Upper lobe of left lung (tissue), 6 donors: ENCODE measurements around the gene JAZF1. TPM values are rescaled to one million over a fixed set of nuclear protein-coding genes. Genes with fewer than 3 reads are reported as not detected.

Experiments
- ATAC-seq, 2 donors: fragments of 200-7000 bp; cut with Tn5 transposase; one replicate each; pipeline ENCODE4 v1.9.1; 2022; ENCODE audit warnings: mild to moderate bottlenecking in 2 of 2, moderate library complexity in 2 of 2; ENCODE audit not compliant: low FRiP score in 2 of 2
- DNase-seq, 2 donors: peaks; one replicate each; pipeline ENCODE4 v3.0.0-alpha.2; 2019 to 2020
- H3K27ac ChIP-seq, 4 donors: fragments of 200-600 bp; sonication (generic); one replicate each; pipeline ENCODE4 v1.5.1; 2016 to 2019
- H3K27me3 ChIP-seq, 4 donors: fragments of 200-600 bp; sonication (generic); one replicate each; pipeline ENCODE4 v1.5.1; 2017 to 2019
- H3K36me3 ChIP-seq, 4 donors: fragments of 200-600 bp; sonication (generic); one replicate each; pipeline ENCODE4 v1.5.1; 2016 to 2019
- H3K4me1 ChIP-seq, 4 donors: fragments of 200-600 bp; sonication (generic); one replicate each; pipeline ENCODE4 v1.5.1; 2018 to 2019
- H3K4me3 ChIP-seq, 4 donors: fragments of 200-600 bp; sonication (generic); one replicate each; pipeline ENCODE4 v1.5.1; 2017 to 2019; ENCODE audit warnings: mild to moderate bottlenecking in 2 of 4, moderate library complexity in 1 of 4
- H3K9me3 ChIP-seq, 4 donors: fragments of 200-600 bp; sonication (generic); one replicate each; pipeline ENCODE4 v1.5.1; 2018 to 2019
- EP300 ChIP-seq, 4 donors: sonication (generic); formaldehyde crosslinking; IDR thresholded peaks; one replicate each; pipeline ENCODE4 v1.5.1; 2017; ENCODE audit warnings: antibody characterized with exemption in 4 of 4, control low read depth in 2 of 4
- POLR2A ChIP-seq, 4 donors: fragments of 450-650 bp; IDR thresholded peaks; one replicate each; pipeline ENCODE4 v1.5.1; 2016 to 2017; ENCODE audit warnings: antibody characterized with exemption in 4 of 4, mild to moderate bottlenecking in 2 of 4
- POLR2AphosphoS5 ChIP-seq, 2 donors: sonication (generic); formaldehyde crosslinking; IDR thresholded peaks; one replicate each; pipeline ENCODE4 v1.5.1; 2017; ENCODE audit warnings: antibody characterized with exemption in 2 of 2
- WGBS, 2 donors: methylation state at CpG; one replicate each; pipeline ENCODE4 v1.1.5; 2017 to 2018; 5-methylcytosine and 5-hydroxymethylcytosine counted together
- total RNA-seq, 6 donors: library from RNA; depleted of rRNA in 4 of 6; stranded (reverse); fragments of >200 nt in 4 of 6; gene quantifications; one replicate each; pipeline versions ENCODE4 v1.1.0 to v1.2.1, GENCODE V29; 2016 to 2021
- TF ChIP-seq, protein P1 (sequence below), 6 experiments: fragments of 450-650 bp in 4 of 6; fragments of 200-600 bp in 2 of 6; sonication (generic) in 2 of 6; IDR thresholded peaks; one replicate each; pipeline ENCODE4 v1.5.1; 2016 to 2019; ENCODE audit warnings: antibody characterized with exemption in 6 of 6
- donor health status: DM: no; HTN: no; CAD: no; lungs with moderate emphysema.
- donor health status: DM: no; HTN: yes; CAD: no; lungs with severe emphysema.

The JAZF1 gene
- total RNA-seq, 6 donors from 2014 or later = 4.2 to 19.4 (median 12.4) TPM

GRCh38 chr7:28069807-28070206 lies 110.8 kb downstream of the JAZF1 start:
- Histone ChIP-seq H3K36me3 (no peaks in the 10 kb centered on the region), H3K4me1 (peaks cover 2 to 9% (median 4%) of the 10 kb centered on the region in 4 donors), H3K4me3 (no peak overlapping the region), H3K9me3 (no peaks in the 10 kb centered on the region), H3K27ac (peak overlapping the region in 1 of 4 donors; percentile 34), H3K27me3 (no peaks in the 10 kb centered on the region)
- peak in 1 of 2 donors; percentile 48 for DNase-seq
- ATAC-seq = peak; percentile 71 to 74
- 58 to 68% methylated on average over 9 to 10 of the region's 10 CpGs for WGBS, 2 donors
- TF ChIP-seq EP300 (IDR thresholded peaks at IDR 0.05) (no peak), POLR2A (IDR thresholded peaks at IDR 0.05) (no peak), POLR2AphosphoS5 (IDR thresholded peaks at IDR 0.05) (no peak)
- TF ChIP-seq, protein P1, sequence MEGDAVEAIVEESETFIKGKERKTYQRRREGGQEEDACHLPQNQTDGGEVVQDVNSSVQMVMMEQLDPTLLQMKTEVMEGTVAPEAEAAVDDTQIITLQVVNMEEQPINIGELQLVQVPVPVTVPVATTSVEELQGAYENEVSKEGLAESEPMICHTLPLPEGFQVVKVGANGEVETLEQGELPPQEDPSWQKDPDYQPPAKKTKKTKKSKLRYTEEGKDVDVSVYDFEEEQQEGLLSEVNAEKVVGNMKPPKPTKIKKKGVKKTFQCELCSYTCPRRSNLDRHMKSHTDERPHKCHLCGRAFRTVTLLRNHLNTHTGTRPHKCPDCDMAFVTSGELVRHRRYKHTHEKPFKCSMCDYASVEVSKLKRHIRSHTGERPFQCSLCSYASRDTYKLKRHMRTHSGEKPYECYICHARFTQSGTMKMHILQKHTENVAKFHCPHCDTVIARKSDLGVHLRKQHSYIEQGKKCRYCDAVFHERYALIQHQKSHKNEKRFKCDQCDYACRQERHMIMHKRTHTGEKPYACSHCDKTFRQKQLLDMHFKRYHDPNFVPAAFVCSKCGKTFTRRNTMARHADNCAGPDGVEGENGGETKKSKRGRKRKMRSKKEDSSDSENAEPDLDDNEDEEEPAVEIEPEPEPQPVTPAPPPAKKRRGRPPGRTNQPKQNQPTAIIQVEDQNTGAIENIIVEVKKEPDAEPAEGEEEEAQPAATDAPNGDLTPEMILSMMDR (IDR thresholded peaks at IDR 0.05) = no peak

DNA sequence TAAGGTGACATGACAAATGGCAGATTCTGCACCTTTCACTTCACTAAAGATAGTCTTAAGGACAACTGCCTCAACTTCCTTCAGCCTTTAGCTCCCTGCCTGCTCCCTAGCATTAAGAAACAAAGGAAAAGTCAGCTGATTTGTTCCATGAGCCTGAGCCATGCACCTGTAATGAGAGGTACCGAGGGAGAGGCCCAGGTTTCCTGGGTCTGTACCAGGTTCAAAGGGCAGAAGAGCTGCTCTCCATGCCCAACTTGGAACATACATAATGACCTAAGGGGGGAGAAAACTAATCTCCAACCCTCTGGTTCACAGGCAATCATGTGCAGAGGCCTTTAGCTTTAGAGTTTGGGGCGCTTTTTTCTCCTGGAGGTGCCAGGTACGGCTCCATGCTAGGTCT lies 111.2 kb downstream of the JAZF1 start:
- 98 to 100% methylated on average over 1 to 3 of the region's 3 CpGs for WGBS, 2 donors
- TF ChIP-seq EP300 (IDR thresholded peaks at IDR 0.05) = no peak
- TF ChIP-seq POLR2A (IDR thresholded peaks at IDR 0.05) = no peak
- no peak for TF ChIP-seq POLR2AphosphoS5 (IDR thresholded peaks at IDR 0.05)
- TF ChIP-seq, protein P1 (IDR thresholded peaks at IDR 0.05) = no peak

GRCh38 chr7:28068811-28069216 lies 111.8 kb downstream of the JAZF1 start:
- Histone ChIP-seq H3K4me1 (peaks cover 10 to 17% (median 12%) of the 10 kb centered on the region in 4 donors), H3K27ac (no peak overlapping the region), H3K9me3 (no peaks in the 10 kb centered on the region), H3K27me3 (no peaks in the 10 kb centered on the region), H3K4me3 (no peak overlapping the region), H3K36me3 (no peaks in the 10 kb centered on the region)
- no peak for TF ChIP-seq EP300 (IDR thresholded peaks at IDR 0.05)
- TF ChIP-seq POLR2AphosphoS5 (IDR thresholded peaks at IDR 0.05) = no peak
- TF ChIP-seq, protein P1 (IDR thresholded peaks at IDR 0.05) = no peak
- no peak for TF ChIP-seq POLR2A (IDR thresholded peaks at IDR 0.05)
- WGBS, 2 donors = 67 to 91% methylated on average over 1 of the region's 1 CpG
- no peak for DNase-seq
- ATAC-seq = peak in 1 of 2 donors; percentile 46

More for the DNA sequence above, 111.2 kb downstream of the JAZF1 start:
- no peak for ATAC-seq
- Histone ChIP-seq H3K27me3 (no peaks in the 10 kb centered on the region), H3K27ac (no peak overlapping the region), H3K4me1 (peaks cover 6 to 14% (median 7%) of the 10 kb centered on the region in 4 donors), H3K9me3 (no peaks in the 10 kb centered on the region), H3K4me3 (no peak overlapping the region), H3K36me3 (no peaks in the 10 kb centered on the region)
- DNase-seq = no peak

DNA sequence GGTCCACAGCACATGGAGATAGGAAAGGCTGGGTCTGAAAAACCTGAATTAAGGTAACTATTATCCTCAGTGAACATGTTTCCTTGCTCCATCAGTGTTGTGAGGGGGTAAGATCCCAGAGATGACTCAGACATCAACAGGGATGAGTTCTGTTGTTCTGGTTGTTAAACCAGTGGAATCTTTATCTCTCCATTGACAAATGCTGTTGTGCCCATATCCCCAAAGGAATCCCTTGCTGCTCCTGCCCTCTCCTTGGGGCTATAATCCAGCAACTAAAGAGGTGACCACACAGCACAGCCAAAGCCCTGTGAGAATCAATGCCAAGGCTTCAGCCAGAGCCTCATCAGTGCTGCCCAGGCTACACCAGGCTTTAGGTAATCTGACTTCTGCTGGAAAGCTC lies 113.4 kb downstream of the JAZF1 start:
- Histone ChIP-seq H3K4me1 (peaks cover 15 to 21% (median 17%) of the 10 kb centered on the region in 4 donors), H3K36me3 (no peaks in the 10 kb centered on the region), H3K27me3 (no peaks in the 10 kb centered on the region), H3K27ac (no peak overlapping the region), H3K9me3 (no peaks in the 10 kb centered on the region), H3K4me3 (no peak overlapping the region)
- no peak for ATAC-seq
- DNase-seq = no peak
- TF ChIP-seq POLR2AphosphoS5 (IDR thresholded peaks at IDR 0.05) (no peak), EP300 (IDR thresholded peaks at IDR 0.05) (no peak), POLR2A (IDR thresholded peaks at IDR 0.05) (no peak)

DNA sequence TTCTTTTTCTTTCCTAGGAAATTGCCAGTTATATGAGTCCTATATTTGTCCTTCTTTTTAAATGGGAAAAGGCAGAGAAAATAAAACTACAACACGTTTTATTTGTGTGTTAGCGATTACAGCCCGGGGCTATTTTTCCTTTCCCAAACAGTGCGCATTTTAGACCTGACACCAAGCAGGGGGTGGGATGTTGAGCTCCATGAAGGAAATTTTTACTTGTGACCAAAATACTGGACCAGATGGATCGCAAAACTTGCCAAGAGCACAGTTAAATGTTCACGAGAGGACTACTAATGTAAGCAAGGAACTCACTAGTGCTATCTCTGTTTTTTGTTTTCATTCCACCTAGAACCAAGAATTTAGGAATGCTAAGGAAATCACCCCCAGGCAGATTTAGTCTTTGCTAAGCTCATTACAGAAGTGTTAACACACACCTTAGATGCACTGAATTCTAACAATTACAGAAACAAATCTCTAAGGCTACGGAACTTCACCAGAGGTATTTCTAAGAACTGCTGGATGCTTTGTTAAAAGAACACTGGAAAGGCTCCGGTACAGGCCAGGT lies 114.8 kb downstream of the JAZF1 start:
- Histone ChIP-seq H3K27me3 (no peaks in the 10 kb centered on the region), H3K9me3 (no peaks in the 10 kb centered on the region), H3K4me1 (peaks cover 15 to 22% (median 18%) of the 10 kb centered on the region in 4 donors), H3K4me3 (no peak overlapping the region), H3K36me3 (no peaks in the 10 kb centered on the region), H3K27ac (no peak overlapping the region)
- DNase-seq = no peak
- TF ChIP-seq, protein P1 (IDR thresholded peaks at IDR 0.05) = no peak
- TF ChIP-seq EP300 (IDR thresholded peaks at IDR 0.05) (no peak), POLR2A (IDR thresholded peaks at IDR 0.05) (no peak), POLR2AphosphoS5 (IDR thresholded peaks at IDR 0.05) (no peak)
- 87% methylated on average over 8 of the region's 8 CpGs for WGBS, 2 donors
- ATAC-seq = no peak
